ENCODE measurements around the gene COX7A2L. TPM values are rescaled to one million over a fixed set of nuclear protein-coding genes. Genes with fewer than 3 reads are reported as not detected.

The COX7A2L gene
- total RNA-seq, 4 donors from 2014 or later: 69.8 to 94.7 (median 89.1) TPM

GRCh38 chr2:42315844-42316470 is 45.1 kb downstream of the COX7A2L start:
- no peaks in the 10 kb centered on the region for H3K4me1 ChIP-seq
- TF ChIP-seq POLR2A (IDR thresholded peaks at IDR 0.05) (no peak), CTCF (IDR thresholded peaks at IDR 0.05 in 4 of 5, conservative IDR thresholded peaks at IDR 0.05 in 1 of 5) (no peak)
- intact Hi-C loops (cut with DNase I; ENCODE audit: low total_unique reads) (no loop called here), in situ Hi-C loops (cut with MboI; ENCODE audit: low sequenced_read_pairs in 4 of 4) (no loop called here)
- H3K9me3 ChIP-seq: no peaks in the 10 kb centered on the region
- DNase-seq: no peak
- H3K4me3 ChIP-seq: no peak overlapping the region
- ATAC-seq: no peak
- no peak overlapping the region for H3K27ac ChIP-seq
- peaks cover 0 to 4% of the 10 kb centered on the region in 2 donors for H3K36me3 ChIP-seq
- H3K27me3 ChIP-seq: no peaks in the 10 kb centered on the region

GRCh38 chr2:42314892-42315468 is 46.0 kb downstream of the COX7A2L start:
- in situ Hi-C loops (cut with MboI; ENCODE audit: low sequenced_read_pairs in 4 of 4): no loop called here
- DNase-seq (no peak), ATAC-seq (no peak)
- no peak overlapping the region for H3K4me3 ChIP-seq
- TF ChIP-seq CTCF (IDR thresholded peaks at IDR 0.05 in 4 of 5, conservative IDR thresholded peaks at IDR 0.05 in 1 of 5) (no peak), POLR2A (IDR thresholded peaks at IDR 0.05) (no peak)
- no peaks in the 10 kb centered on the region for H3K9me3 ChIP-seq
- intact Hi-C loops (cut with DNase I; ENCODE audit: low total_unique reads): no loop called here
- H3K4me1 ChIP-seq: no peaks in the 10 kb centered on the region
- H3K27me3 ChIP-seq: no peaks in the 10 kb centered on the region
- H3K27ac ChIP-seq: no peak overlapping the region
- H3K36me3 ChIP-seq: peaks cover 0 to 4% of the 10 kb centered on the region in 2 donors

- Histone ChIP-seq H3K27me3 (no peaks in the 10 kb centered on the region), H3K36me3 (peaks cover 0 to 3% of the 10 kb centered on the region in 2 donors), H3K4me3 (no peak overlapping the region), H3K27ac (no peak overlapping the region), H3K9me3 (no peaks in the 10 kb centered on the region), H3K4me1 (no peaks in the 10 kb centered on the region)
- no peak for TF ChIP-seq POLR2A (IDR thresholded peaks at IDR 0.05)
- TF ChIP-seq CTCF (IDR thresholded peaks at IDR 0.05 in 4 of 5, conservative IDR thresholded peaks at IDR 0.05 in 1 of 5): no peak
- intact Hi-C loops (cut with DNase I; ENCODE audit: low total_unique reads): no loop called here
- in situ Hi-C loops (cut with MboI; ENCODE audit: low sequenced_read_pairs in 4 of 4): no loop called here
- ATAC-seq: no peak
- DNase-seq: no peak
Measured at GRCh38 chr2:42312106-42312505, 48.9 kb downstream of the COX7A2L start.

GRCh38 chr2:42310007-42310515 is 51.0 kb downstream of the COX7A2L start:
- in situ Hi-C loops (cut with MboI; ENCODE audit: low sequenced_read_pairs in 4 of 4): no loop called here
- TF ChIP-seq CTCF (IDR thresholded peaks at IDR 0.05 in 4 of 5, conservative IDR thresholded peaks at IDR 0.05 in 1 of 5): no peak
- TF ChIP-seq POLR2A (IDR thresholded peaks at IDR 0.05): no peak
- DNase-seq (no peak), ATAC-seq (no peak)
- Histone ChIP-seq H3K4me3 (no peak overlapping the region), H3K4me1 (no peaks in the 10 kb centered on the region), H3K27ac (no peak overlapping the region), H3K9me3 (no peaks in the 10 kb centered on the region), H3K27me3 (no peaks in the 10 kb centered on the region), H3K36me3 (no peaks in the 10 kb centered on the region)
- intact Hi-C loops (cut with DNase I; ENCODE audit: low total_unique reads): no loop called here
